IMR-90 (cell line): ENCODE data around the gene PTPRQ. TPM values are rescaled to one million over a fixed set of nuclear protein-coding genes. Genes with fewer than 3 reads are reported as not detected.
A peak's percentile ranks its signal among the peaks of the same experiment; 100 is the strongest.
"Not testable (repeated sequence)": the region's sequence is repeated elsewhere in the genome, so short reads cannot be mapped to it uniquely, and the experiment has no call there.

ENCODE experiments used
- ATAC-seq: fragments of 200-7000 bp; cut with Tn5 transposase; 2 replicates; pipeline ENCODE4 v1.9.1; 2020; ENCODE audit warnings: low read depth, mild to moderate bottlenecking, moderate library complexity
- BruUV-seq: library from RNA; stranded (reverse); fragments of 400-500 nt; replicated peaks from 2 replicates; lab custom pipeline; 2021; lab: Mats Ljungman, UMichigan
- CTCF ChIA-PET: fragments of 300-600 bp; formaldehyde crosslinking; extraction: SDS; loops from one replicate; lab custom pipeline; 2021; ENCODE audit warnings: antibody characterized with exemption; lab: Yijun Ruan, JAX
- POLR2A ChIA-PET: fragments of 300-600 bp; sonication (Branson Sonifier 250); formaldehyde crosslinking; loops from one replicate; lab custom pipeline; 2022; ENCODE audit warnings: antibody characterized with exemption; ENCODE audit not compliant: unreplicated experiment; lab: Charles Lee
- DNase-seq: peaks from one replicate; pipeline ENCODE4 v3.0.0; 2013
- H2AFZ ChIP-seq: replicated peaks from 2 replicates; pipeline ENCODE3; 2013; ENCODE audit warnings: low read length, mild to moderate bottlenecking; ENCODE audit not compliant: poor library complexity
- H2AK5ac ChIP-seq: 2 replicates; pipeline ENCODE4 v1.6.1; 2013; ENCODE audit warnings: low read depth, low read length, inconsistent platforms
- H2AK9ac ChIP-seq: replicated peaks from 2 replicates; pipeline ENCODE3; 2013; ENCODE audit warnings: mild to moderate bottlenecking, low read depth, low read length, moderate library complexity; ENCODE audit not compliant: poor library complexity
- H2BK120ac ChIP-seq: 2 replicates; pipeline ENCODE4 v1.6.1; 2013; ENCODE audit warnings: low read depth, low read length, inconsistent platforms
- H2BK15ac ChIP-seq: 3 replicates; pipeline ENCODE4 v1.6.1; 2013; ENCODE audit warnings: low read depth, low read length, inconsistent platforms
- H2BK20ac ChIP-seq: 2 replicates; pipeline ENCODE4 v1.6.1; 2013; ENCODE audit warnings: low read depth, mild to moderate bottlenecking, inconsistent platforms, low read length, moderate library complexity
- H2BK5ac ChIP-seq: 2 replicates; pipeline ENCODE4 v1.6.1; 2013; ENCODE audit warnings: mild to moderate bottlenecking, low read depth, low read length, inconsistent platforms; ENCODE audit not compliant: poor library complexity, severe bottlenecking
- H3K14ac ChIP-seq: replicated peaks from 2 replicates; pipeline ENCODE4 v1.6.1; 2013; ENCODE audit warnings: low read depth, low read length, inconsistent platforms
- H3K18ac ChIP-seq: 2 replicates; pipeline ENCODE4 v1.6.1; 2013; ENCODE audit warnings: low read depth, low read length, control low read depth
- H3K23ac ChIP-seq: 2 replicates; pipeline ENCODE4 v1.6.1; 2013; ENCODE audit warnings: low read depth, low read length, inconsistent platforms
- H3K27ac ChIP-seq: 2 replicates; pipeline ENCODE4 v1.5.1; 2013; ENCODE audit warnings: mild to moderate bottlenecking, control low read depth, low read length; ENCODE audit not compliant: insufficient read depth
- H3K27me3 ChIP-seq: 2 replicates; pipeline ENCODE4 v1.6.1; 2013; ENCODE audit warnings: low read length; ENCODE audit not compliant: control insufficient read depth, insufficient read depth
- H3K36me3 ChIP-seq: 2 replicates; pipeline ENCODE4 v1.6.1; 2013; ENCODE audit warnings: low read length, mixed read lengths; ENCODE audit not compliant: control insufficient read depth, insufficient read depth
- H3K4ac ChIP-seq: 2 replicates; pipeline ENCODE4 v1.6.1; 2013; ENCODE audit warnings: low read depth, low read length, inconsistent platforms
- H3K4me1 ChIP-seq: 2 replicates; pipeline ENCODE4 v1.6.1; 2013; ENCODE audit warnings: low read length, mixed read lengths; ENCODE audit not compliant: control insufficient read depth, insufficient read depth
- H3K4me2 ChIP-seq: 2 replicates; pipeline ENCODE4 v1.6.1; 2013; ENCODE audit warnings: low read depth, mild to moderate bottlenecking, control low read depth, low read length, moderate library complexity
- H3K4me3 ChIP-seq: 2 replicates; pipeline ENCODE4 v1.5.1; 2013; ENCODE audit warnings: low read depth, mild to moderate bottlenecking, control low read depth, low read length, moderate library complexity; ENCODE audit not compliant: insufficient read depth
- H3K56ac ChIP-seq: 2 replicates; pipeline ENCODE4 v1.6.1; 2013; ENCODE audit warnings: low read length, inconsistent platforms; ENCODE audit not compliant: insufficient read depth; ENCODE audit errors: extremely low read depth
- H3K79me1 ChIP-seq, 2 experiments: 2 replicates each; pipeline ENCODE4 v1.6.1; 2013; ENCODE audit warnings: low read length in 2 of 2, inconsistent platforms in 1 of 2, low read depth in 1 of 2
- H3K9ac ChIP-seq: 2 replicates; pipeline ENCODE4 v1.6.1; 2013; ENCODE audit warnings: low read depth, low read length, control low read depth
- H3K9me1 ChIP-seq: 2 replicates; pipeline ENCODE4 v1.6.1; 2013; ENCODE audit warnings: low read length, inconsistent platforms; ENCODE audit not compliant: insufficient read depth
- H3K9me3 ChIP-seq: 2 replicates; pipeline ENCODE4 v1.6.1; 2013; ENCODE audit warnings: low read length; ENCODE audit not compliant: control insufficient read depth, insufficient read depth
- H4K20me1 ChIP-seq: 2 replicates; pipeline ENCODE4 v1.6.1; 2013; ENCODE audit warnings: low read length, inconsistent platforms; ENCODE audit not compliant: insufficient read depth
- H4K5ac ChIP-seq: 2 replicates; pipeline ENCODE4 v1.6.1; 2013; ENCODE audit warnings: mild to moderate bottlenecking, low read depth, low read length, control low read depth
- H4K8ac ChIP-seq, 2 experiments: 2 replicates each; pipeline ENCODE4 v1.6.1; 2013; ENCODE audit warnings: low read depth in 2 of 2, low read length in 2 of 2, control low read depth in 1 of 2, inconsistent platforms in 1 of 2
- H4K91ac ChIP-seq: 2 replicates; pipeline ENCODE4 v1.6.1; 2013; ENCODE audit warnings: low read depth, low read length, inconsistent platforms; ENCODE audit not compliant: insufficient read depth
- WGBS, 2 experiments: methylation state at CpG; one replicate each; pipeline versions ENCODE4 v1.1.5 to v1.1.7; 2013; ENCODE audit warnings: missing lambda C conversion rate in 2 of 2; ENCODE audit not compliant: insufficient read length in 1 of 2; ENCODE audit errors: extremely low coverage in 2 of 2; 5-methylcytosine and 5-hydroxymethylcytosine counted together
- dilution Hi-C: fragments of 300-500 bp; cut with HindIII; formaldehyde crosslinking; loops from one replicate; pipeline ENCODE4 v1.14.3; 2018; ENCODE audit warnings: low sequenced_read_pairs; ENCODE audit not compliant: unreplicated experiment
- in situ Hi-C: fragments of 300-500 bp; cut with MboI; formaldehyde crosslinking; loops from 3 replicates; pipeline ENCODE4 v1.14.3; 2019; ENCODE audit warnings: low sequenced_read_pairs, inconsistent platforms, mixed read lengths
- intact Hi-C: fragments of 100-400 bp; cut with micrococcal nuclease; formaldehyde crosslinking; loops from 2 replicates; pipeline ENCODE4 v1.10.0; 2022
- polyA plus RNA-seq, 3 experiments: library from polyadenylated mRNA; depleted of rRNA; stranded (reverse); fragments of >200 nt; gene quantifications; 2 replicates each; pipeline ENCODE4 v1.2.3, GENCODE V29; 2012; ENCODE audit warnings: low replicate concordance in 1 of 3
- total RNA-seq: library from RNA; depleted of rRNA; stranded (reverse); fragments of >200 nt; gene quantifications from 2 replicates; pipeline ENCODE4 v1.2.3, GENCODE V29; 2012

The PTPRQ gene
- total and polyA plus RNA-seq, 2 of the 4 experiments (the other 2 are of a cell fraction): 0.96 to 1.4 TPM

- H3K9me1 ChIP-seq, POLR2A ChIA-PET, intact Hi-C loops, H3K4me1 ChIP-seq, H3K79me1 ChIP-seq, H3K36me3 ChIP-seq, H3K27me3 ChIP-seq, H3K18ac ChIP-seq, H3K27ac ChIP-seq, H3K9me3 ChIP-seq, dilution Hi-C loops, H2BK120ac ChIP-seq, H2AK9ac ChIP-seq, H2BK15ac ChIP-seq, BruUV-seq, H3K4ac ChIP-seq, H3K56ac ChIP-seq, H2AFZ ChIP-seq, H4K91ac ChIP-seq, H3K4me2 ChIP-seq, H3K4me3 ChIP-seq, H4K8ac ChIP-seq, H4K20me1 ChIP-seq, H3K23ac ChIP-seq, H2AK5ac ChIP-seq, H2BK5ac ChIP-seq, in situ Hi-C loops, H3K14ac ChIP-seq, H4K5ac ChIP-seq, H3K9ac ChIP-seq: not testable (repeated sequence)
- ATAC-seq (peak; percentile 64), DNase-seq (peak; percentile 24)
- CTCF ChIA-PET: interaction anchor here (1.1 kb wide), 1 partner anchor 70 kb away, joined by 3 read pairs; no protein-coding TSS in a partner anchor
- H2BK20ac ChIP-seq: peak overlapping the region; percentile 49
- WGBS, 2 experiments: 83% methylated on average over 4 of the region's 13 CpGs; no CpG with 5 or more reads in 1 of the 2 experiments
These were observed 232.1 kb downstream of the PTPRQ start for GRCh38 chr12:80676042-80676636.
